ENCODE data around the gene SLITRK2. TPM values are rescaled to one million over a fixed set of nuclear protein-coding genes. Genes with fewer than 3 reads are reported as not detected.
A peak's percentile ranks its signal among the peaks of the same experiment; 100 is the strongest.

SLITRK2 gene
- total RNA-seq, 1 donor from 2014 or later: 0.03 TPM

GRCh38 chrX:145848857-145849256 lies 31.2 kb downstream of the SLITRK2 start:
- ATAC-seq (no peak), DNase-seq (ENCODE audit: low spot score) (no peak)

GRCh38 chrX:145853181-145853580 lies 35.6 kb downstream of the SLITRK2 start:
- ATAC-seq (no peak), DNase-seq (ENCODE audit: low spot score) (no peak)

GRCh38 chrX:145856181-145856580 lies 38.6 kb downstream of the SLITRK2 start:
- DNase-seq (ENCODE audit: low spot score) (no peak), ATAC-seq (no peak)

GRCh38 chrX:145861818-145862217 lies 44.2 kb downstream of the SLITRK2 start:
- DNase-seq (ENCODE audit: low spot score): no peak
- ATAC-seq: no peak

- ATAC-seq (peak; percentile 80), DNase-seq (ENCODE audit: low spot score) (no peak)
These were observed 47.5 kb downstream of the SLITRK2 start for GRCh38 chrX:145865082-145865481.
